Stomach (tissue), 9 donors: Measurements from ENCODE around the gene MTF1. TPM values are rescaled to one million over a fixed set of nuclear protein-coding genes. Genes with fewer than 3 reads are reported as not detected.
"Not testable (repeated sequence)": the region's sequence is repeated elsewhere in the genome, so short reads cannot be mapped to it uniquely, and the experiment has no call there.

Experiments
- DNase-seq, 2 donors: peaks; one replicate each; pipeline versions ENCODE4 v3.0.0 to v3.0.0-alpha.2; 2013 to 2019
- H3K27ac ChIP-seq, 5 donors: fragments of 200-600 bp in 4 of 5; sonication (generic) in 4 of 5; one replicate each; pipeline ENCODE4 v1.5.1; 2013 to 2019; ENCODE audit warnings: mild to moderate bottlenecking in 1 of 5, moderate library complexity in 1 of 5
- H3K27me3 ChIP-seq, 3 donors: fragments of 200-600 bp; sonication (generic); one replicate each; pipeline ENCODE4 v1.5.1; 2017 to 2019; ENCODE audit warnings: mixed run types in 1 of 3
- H3K36me3 ChIP-seq, 4 donors: fragments of 200-600 bp; sonication (generic); 1 replicate in 3 of 4; 2 replicates in 1 of 4; pipeline ENCODE4 v1.5.1; 2016 to 2019
- H3K4me1 ChIP-seq, 4 donors: fragments of 200-600 bp; sonication (generic); one replicate each; pipeline ENCODE4 v1.5.1; 2016 to 2019
- H3K4me3 ChIP-seq, 4 donors: fragments of 200-600 bp; sonication (generic) in 3 of 4; one replicate each; pipeline ENCODE4 v1.5.1; 2016 to 2019; ENCODE audit warnings: mild to moderate bottlenecking in 1 of 4
- H3K9me3 ChIP-seq, 4 donors: fragments of 200-600 bp; sonication (generic); one replicate each; pipeline ENCODE4 v1.5.1; 2016 to 2019
- CTCF ChIP-seq, 7 experiments: fragments of 450-650 bp in 4 of 7; fragments of 200-600 bp in 3 of 7; sonication (generic) in 3 of 7; IDR thresholded peaks; one replicate each; pipeline ENCODE4 v1.5.1; 2016 to 2019; ENCODE audit warnings: antibody characterized with exemption in 7 of 7, control low read depth in 2 of 7, mild to moderate bottlenecking in 1 of 7
- EP300 ChIP-seq: sonication (generic); formaldehyde crosslinking; IDR thresholded peaks from one replicate; pipeline ENCODE4 v1.6.1; 2017; ENCODE audit warnings: antibody characterized with exemption
- POLR2A ChIP-seq, 4 donors: fragments of 450-650 bp; IDR thresholded peaks; one replicate each; pipeline ENCODE4 v1.6.1; 2016; ENCODE audit warnings: antibody characterized with exemption in 4 of 4, control low read depth in 2 of 4, mild to moderate bottlenecking in 1 of 4, moderate library complexity in 1 of 4
- POLR2AphosphoS5 ChIP-seq, 3 donors: sonication (generic); formaldehyde crosslinking; IDR thresholded peaks; one replicate each; pipeline ENCODE4 v1.6.1; 2016; ENCODE audit warnings: antibody characterized with exemption in 3 of 3
- WGBS, 5 donors: extraction: QIAGEN DNeasy Blood & Tissue Kit in 3 of 5; methylation state at CpG; one replicate each; pipeline versions ENCODE4 v1.1.5 to v1.1.7; 2013 to 2018; 5-methylcytosine and 5-hydroxymethylcytosine counted together
- intact Hi-C: fragments of 100-400 bp; cut with DNase I; formaldehyde crosslinking; loops from one replicate; pipeline ENCODE4 v1.15.1; 2023; ENCODE audit warnings: low total_unique reads
- polyA plus RNA-seq, 3 donors: library from polyadenylated mRNA; stranded (reverse); fragments of 200-250 nt; gene quantifications; one replicate each; pipeline ENCODE4 v1.2.3, GENCODE V29; 2013
- total RNA-seq, 5 donors: library from RNA; depleted of rRNA; stranded (reverse); fragments of >200 nt; gene quantifications; one replicate each; pipeline versions ENCODE4 v1.1.0 to v1.2.3, GENCODE V29; 2014 to 2016
- donor health status: healthy with polysubstance abuse.
- donor health status: Bipolar disorder and iron deficiency.
- donor health status: healthy.

The MTF1 gene
- total and polyA plus RNA-seq, 8 donors, result 1.2 to 5.4 (median 2.8) TPM

DNA sequence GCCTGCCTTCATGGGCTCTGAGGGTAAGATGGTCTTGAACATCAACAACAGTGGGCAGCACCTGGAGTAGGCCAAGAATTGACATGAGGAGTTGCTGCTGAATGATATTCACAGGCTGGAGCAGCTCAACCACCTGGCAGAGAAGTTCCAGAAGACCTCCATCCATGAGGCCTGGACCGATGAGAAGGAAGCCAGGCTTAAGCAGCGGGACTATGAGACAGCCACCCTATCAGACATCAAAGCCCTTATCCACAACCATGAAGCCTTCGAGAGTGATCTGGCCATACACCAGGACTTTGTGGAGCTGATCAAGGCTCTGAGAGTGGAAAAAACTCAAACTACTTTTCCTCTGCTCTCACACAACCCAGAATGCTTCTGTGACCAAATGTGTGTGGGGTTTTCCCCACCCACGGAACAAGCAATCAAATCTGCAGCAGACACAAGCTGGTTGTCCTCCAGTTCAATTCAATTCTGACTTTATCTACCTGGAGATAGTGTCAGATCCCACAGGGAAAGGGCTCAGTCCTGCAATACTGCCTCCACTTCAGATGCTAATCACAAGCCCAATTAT, 82.4 kb downstream of the MTF1 start:
- intact Hi-C loops, result no loop called here
- 56 to 70% (median 63%) methylated on average over 4 of the region's 4 CpGs for WGBS, 5 donors

GRCh38 chr1:37771440-37771839, 88.0 kb downstream of the MTF1 start:
- H3K27ac ChIP-seq, intact Hi-C loops, DNase-seq, H3K4me1 ChIP-seq, H3K9me3 ChIP-seq, H3K36me3 ChIP-seq, H3K4me3 ChIP-seq: not testable (repeated sequence)
- peaks cover 3 to 60% (median 12%) of the 10 kb centered on the region in 3 donors for H3K27me3 ChIP-seq

More for the DNA sequence above, 82.4 kb downstream of the MTF1 start:
- Histone ChIP-seq H3K4me3 (no peak overlapping the region), H3K4me1 (peaks cover 0 to 4% (median 0%) of the 10 kb centered on the region in 4 donors), H3K27ac (no peak overlapping the region), H3K9me3 (peaks cover 0 to 5% (median 1%) of the 10 kb centered on the region in 4 donors), H3K27me3 (peaks cover 0 to 32% (median 0%) of the 10 kb centered on the region in 3 donors), H3K36me3 (no peaks in the 10 kb centered on the region)
- TF ChIP-seq CTCF (IDR thresholded peaks at IDR 0.05) (no peak), POLR2AphosphoS5 (IDR thresholded peaks at IDR 0.05) (no peak), EP300 (no peak), POLR2A (IDR thresholded peaks at IDR 0.05) (no peak)
- DNase-seq, result no peak

GRCh38 chr1:37767488-37767887, 91.9 kb downstream of the MTF1 start:
- intact Hi-C loops, result no loop called here
- Histone ChIP-seq H3K9me3 (peaks cover 0 to 8% (median 0%) of the 10 kb centered on the region in 4 donors), H3K36me3 (no peaks in the 10 kb centered on the region), H3K27me3 (peaks cover 28 to 87% (median 44%) of the 10 kb centered on the region in 3 donors), H3K4me1 (peaks cover 0 to 11% (median 8%) of the 10 kb centered on the region in 4 donors), H3K27ac (no peak overlapping the region), H3K4me3 (no peak overlapping the region)
- no peak for DNase-seq
- TF ChIP-seq POLR2AphosphoS5 (IDR thresholded peaks at IDR 0.05) (no peak), CTCF (IDR thresholded peaks at IDR 0.05) (no peak), EP300 (no peak), POLR2A (IDR thresholded peaks at IDR 0.05) (no peak)
- WGBS, 5 donors, result 0 to 34% (median 24%) methylated on average over 2 of the region's 2 CpGs

DNA sequence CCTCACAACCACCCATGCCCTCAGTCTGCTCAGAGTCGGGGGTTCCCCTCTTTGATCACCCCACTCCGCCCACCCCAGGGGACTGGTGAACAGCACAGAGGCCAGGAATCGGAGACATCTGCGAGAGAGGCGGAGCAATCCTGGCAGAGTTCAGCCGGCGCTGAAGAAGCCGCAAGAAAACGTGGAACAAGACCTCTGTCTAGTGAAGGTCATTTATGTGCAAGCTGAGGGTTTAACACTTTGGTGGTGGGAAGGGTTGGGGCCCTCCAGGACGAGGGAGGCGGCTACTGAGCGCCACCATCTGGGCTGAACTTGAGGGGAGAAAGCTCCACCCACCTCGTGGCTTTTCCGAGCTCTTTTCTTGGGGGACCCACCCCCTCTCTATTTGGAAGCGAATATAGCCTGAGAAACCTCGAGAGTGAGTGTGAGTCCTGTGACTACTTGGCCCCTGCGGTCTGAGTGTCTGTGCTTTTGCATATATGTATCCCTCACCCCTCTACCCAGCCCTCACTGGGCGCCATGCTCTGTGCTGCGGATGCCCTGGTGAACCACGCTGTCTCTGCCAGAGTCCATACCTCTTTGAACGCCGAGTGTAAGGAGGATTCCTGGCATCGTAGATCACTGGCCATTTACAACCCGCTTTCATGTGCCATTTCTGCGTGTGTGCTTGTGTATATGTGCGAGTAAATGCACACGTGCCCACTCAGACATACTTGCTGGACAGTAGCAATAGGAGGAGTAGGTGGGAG, 93.3 kb downstream of the MTF1 start:
- Histone ChIP-seq H3K4me3 (peak overlapping the region in 1 of 4 donors; percentile 13), H3K9me3 (peaks cover 0 to 8% (median 0%) of the 10 kb centered on the region in 4 donors), H3K4me1 (peaks cover 0 to 11% (median 8%) of the 10 kb centered on the region in 4 donors), H3K36me3 (no peaks in the 10 kb centered on the region), H3K27ac (no peak overlapping the region), H3K27me3 (peaks cover 28 to 100% (median 56%) of the 10 kb centered on the region in 3 donors)
- TF ChIP-seq POLR2A (IDR thresholded peaks at IDR 0.05), result no peak
- no peak for TF ChIP-seq POLR2AphosphoS5 (IDR thresholded peaks at IDR 0.05)
- TF ChIP-seq CTCF (IDR thresholded peaks at IDR 0.05), result no peak
- TF ChIP-seq EP300, result no peak
- DNase-seq, result no peak
- 7 to 11% (median 8%) methylated on average over 15 to 27 of the region's 27 CpGs for WGBS, 5 donors
- intact Hi-C loops, result no loop called here
